OCI-LY7 (cell line): ENCODE results near the gene PPP1R36. TPM values are rescaled to one million over a fixed set of nuclear protein-coding genes. Genes with fewer than 3 reads are reported as not detected.

ENCODE experiments used
- BruUV-seq: library from RNA; stranded (reverse); fragments of 400-500 nt; replicated peaks from 2 replicates; lab custom pipeline; 2021; lab: Mats Ljungman, UMichigan
- CTCF ChIA-PET: fragments of 300-600 bp; sonication (Branson Sonifier 250); formaldehyde crosslinking; loops from one replicate; lab custom pipeline; 2022; ENCODE audit warnings: antibody characterized with exemption; ENCODE audit not compliant: unreplicated experiment; lab: Charles Lee
- POLR2A ChIA-PET: fragments of 300-600 bp; sonication (Branson Sonifier 250); formaldehyde crosslinking; loops from one replicate; lab custom pipeline; 2022; ENCODE audit warnings: antibody characterized with exemption; lab: Charles Lee
- DNase-seq: peaks from one replicate; pipeline ENCODE4 v3.0.0-alpha.2; 2015; ENCODE audit warnings: low spot score
- H2AFZ ChIP-seq: fragments of 200-600 bp; sonication (generic), shearing (Covaris generic); 2 replicates; pipeline ENCODE4 v1.6.1; 2014; ENCODE audit warnings: mild to moderate bottlenecking, antibody characterized with exemption, low read length, moderate library complexity
- H3K27ac ChIP-seq: fragments of 200-600 bp; sonication (generic); 2 replicates; pipeline ENCODE4 v1.5.1; 2014; ENCODE audit warnings: mixed run types, low read depth, mild to moderate bottlenecking, moderate library complexity, low read length, inconsistent platforms; ENCODE audit not compliant: poor library complexity, severe bottlenecking
- H3K36me3 ChIP-seq: fragments of 200-600 bp; sonication (generic); 2 replicates; pipeline ENCODE4 v1.6.1; 2014; ENCODE audit warnings: mild to moderate bottlenecking, antibody characterized with exemption, low read length, moderate library complexity, mixed read lengths; ENCODE audit not compliant: insufficient read depth
- H3K4me1 ChIP-seq: fragments of 200-600 bp; sonication (generic); 2 replicates; pipeline ENCODE4 v1.5.1; 2014; ENCODE audit warnings: mild to moderate bottlenecking, low read length; ENCODE audit not compliant: insufficient read depth, poor library complexity, severe bottlenecking
- H3K4me2 ChIP-seq: fragments of 200-600 bp; sonication (generic); 2 replicates; pipeline ENCODE4 v1.6.1; 2014; ENCODE audit warnings: mild to moderate bottlenecking, low read length
- H3K4me3 ChIP-seq: fragments of 200-600 bp; sonication (generic); 2 replicates; pipeline ENCODE4 v1.5.1; 2014; ENCODE audit warnings: mild to moderate bottlenecking, low read depth, low read length; ENCODE audit not compliant: poor library complexity, severe bottlenecking
- H3K79me2 ChIP-seq: fragments of 200-600 bp; sonication (generic); 2 replicates; pipeline ENCODE4 v1.6.1; 2016; ENCODE audit warnings: low read depth, mild to moderate bottlenecking, low read length, moderate library complexity, mixed read lengths; ENCODE audit not compliant: insufficient read depth
- H3K9me2 ChIP-seq: fragments of 200-600 bp; sonication (generic); 2 replicates; pipeline ENCODE4 v1.6.1; 2016; ENCODE audit warnings: mild to moderate bottlenecking, low read length, mixed read lengths; ENCODE audit not compliant: insufficient read depth
- H3K9me3 ChIP-seq: fragments of 200-600 bp; sonication (generic); 2 replicates; pipeline ENCODE4 v1.6.1; 2014; ENCODE audit warnings: mild to moderate bottlenecking, mixed run types, low read length, mixed read lengths
- H4K20me1 ChIP-seq: fragments of 200-600 bp; sonication (generic); 2 replicates; pipeline ENCODE4 v1.6.1; 2014; ENCODE audit warnings: mild to moderate bottlenecking, antibody characterized with exemption, low read length, moderate library complexity, mixed read lengths; ENCODE audit not compliant: insufficient read depth
- EZH2phosphoT487 ChIP-seq: fragments of 200-600 bp; sonication (generic); IDR thresholded peaks from 2 replicates; pipeline ENCODE4 v1.6.1; 2018; ENCODE audit warnings: low read depth, borderline replicate concordance, mild to moderate bottlenecking, mixed run types, antibody characterized with exemption, low read length, moderate library complexity, mixed read lengths
- intact Hi-C: fragments of 100-400 bp; cut with micrococcal nuclease; formaldehyde crosslinking; loops from one replicate; pipeline ENCODE4 v1.10.0; 2022; ENCODE audit not compliant: unreplicated experiment
- total RNA-seq, 2 experiments: library from RNA; depleted of rRNA in 1 of 2; stranded (reverse); fragments of >200 nt in 1 of 2; shearing (Covaris generic) in 1 of 2; gene quantifications; 2 replicates each; pipeline ENCODE4 v1.2.3, GENCODE V29; 2014 to 2022
- TF ChIP-seq, protein P1 (sequence below): fragments of 200-600 bp; sonication (generic); conservative IDR thresholded peaks from 2 replicates; pipeline ENCODE4 v1.5.1; 2014; ENCODE audit warnings: mild to moderate bottlenecking, antibody characterized with exemption, low read length, moderate library complexity, mixed read lengths

PPP1R36 gene
- total RNA-seq, 2 experiments from 2014 or later = not detected

DNA sequence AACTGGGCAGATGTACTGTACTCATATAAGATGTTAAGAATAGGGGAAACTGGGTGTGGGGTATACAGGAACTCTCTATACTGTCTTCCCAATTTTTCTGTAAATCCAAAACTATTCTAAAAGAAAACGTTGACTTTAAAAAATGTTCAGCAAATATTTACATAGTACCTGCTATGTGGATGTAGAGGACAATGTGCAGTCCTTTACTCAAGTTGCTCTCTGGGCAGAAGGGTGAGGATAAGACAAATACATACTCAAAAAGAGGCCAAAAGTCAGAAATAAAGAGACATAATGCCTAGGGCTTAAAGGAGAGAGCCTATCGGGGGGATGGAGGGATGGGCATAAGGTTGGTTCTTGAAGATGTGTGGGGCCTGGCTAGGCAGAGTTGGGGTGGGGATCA is 44.7 kb downstream of the PPP1R36 start:
- intact Hi-C loops = no loop called here
- Histone ChIP-seq H3K4me1 (no peaks in the 10 kb centered on the region), H3K9me3 (no peaks in the 10 kb centered on the region), H2AFZ (no peak overlapping the region), H3K79me2 (no peaks in the 10 kb centered on the region), H3K27ac (no peak overlapping the region), H3K4me2 (no peak overlapping the region), H3K9me2 (no peaks in the 10 kb centered on the region), H3K36me3 (no peaks in the 10 kb centered on the region), H3K4me3 (no peak overlapping the region), H4K20me1 (no peaks in the 10 kb centered on the region)
- POLR2A ChIA-PET = no interaction called here
- no TSS peak for BruUV-seq
- CTCF ChIA-PET = no interaction called here
- TF ChIP-seq EZH2phosphoT487 = no peak
- TF ChIP-seq, protein P1, sequence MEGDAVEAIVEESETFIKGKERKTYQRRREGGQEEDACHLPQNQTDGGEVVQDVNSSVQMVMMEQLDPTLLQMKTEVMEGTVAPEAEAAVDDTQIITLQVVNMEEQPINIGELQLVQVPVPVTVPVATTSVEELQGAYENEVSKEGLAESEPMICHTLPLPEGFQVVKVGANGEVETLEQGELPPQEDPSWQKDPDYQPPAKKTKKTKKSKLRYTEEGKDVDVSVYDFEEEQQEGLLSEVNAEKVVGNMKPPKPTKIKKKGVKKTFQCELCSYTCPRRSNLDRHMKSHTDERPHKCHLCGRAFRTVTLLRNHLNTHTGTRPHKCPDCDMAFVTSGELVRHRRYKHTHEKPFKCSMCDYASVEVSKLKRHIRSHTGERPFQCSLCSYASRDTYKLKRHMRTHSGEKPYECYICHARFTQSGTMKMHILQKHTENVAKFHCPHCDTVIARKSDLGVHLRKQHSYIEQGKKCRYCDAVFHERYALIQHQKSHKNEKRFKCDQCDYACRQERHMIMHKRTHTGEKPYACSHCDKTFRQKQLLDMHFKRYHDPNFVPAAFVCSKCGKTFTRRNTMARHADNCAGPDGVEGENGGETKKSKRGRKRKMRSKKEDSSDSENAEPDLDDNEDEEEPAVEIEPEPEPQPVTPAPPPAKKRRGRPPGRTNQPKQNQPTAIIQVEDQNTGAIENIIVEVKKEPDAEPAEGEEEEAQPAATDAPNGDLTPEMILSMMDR = no peak
- DNase-seq = no peak

DNA sequence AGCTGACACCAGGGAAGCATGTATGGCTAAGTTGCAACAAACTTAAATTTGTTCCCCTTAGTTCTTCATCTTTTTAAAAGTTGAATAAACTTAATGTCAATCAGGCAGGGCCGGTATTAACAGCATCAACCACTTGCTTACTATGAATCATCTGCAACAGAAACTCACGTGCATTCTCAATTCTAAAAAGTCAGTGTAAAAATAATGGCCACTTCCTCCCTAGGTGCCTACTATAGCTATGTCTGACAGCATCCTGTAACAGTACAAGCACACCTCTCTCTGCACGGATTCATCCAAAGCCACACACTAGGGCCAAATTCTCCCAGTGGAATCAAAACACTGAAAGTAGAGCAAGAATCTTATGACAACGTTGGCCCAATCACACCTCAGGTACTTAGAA is 48.6 kb downstream of the PPP1R36 start:
- BruUV-seq = no TSS peak
- Histone ChIP-seq H3K4me3 (no peak overlapping the region), H3K79me2 (no peaks in the 10 kb centered on the region), H3K36me3 (no peaks in the 10 kb centered on the region), H3K27ac (no peak overlapping the region), H3K9me3 (no peaks in the 10 kb centered on the region), H4K20me1 (no peaks in the 10 kb centered on the region), H3K4me2 (no peak overlapping the region), H3K9me2 (no peaks in the 10 kb centered on the region), H3K4me1 (no peaks in the 10 kb centered on the region), H2AFZ (no peak overlapping the region)
- TF ChIP-seq, protein P1 = no peak
- no peak for TF ChIP-seq EZH2phosphoT487
- intact Hi-C loops = no loop called here
- DNase-seq = no peak
- CTCF ChIA-PET = no interaction called here
- POLR2A ChIA-PET = no interaction called here

DNA sequence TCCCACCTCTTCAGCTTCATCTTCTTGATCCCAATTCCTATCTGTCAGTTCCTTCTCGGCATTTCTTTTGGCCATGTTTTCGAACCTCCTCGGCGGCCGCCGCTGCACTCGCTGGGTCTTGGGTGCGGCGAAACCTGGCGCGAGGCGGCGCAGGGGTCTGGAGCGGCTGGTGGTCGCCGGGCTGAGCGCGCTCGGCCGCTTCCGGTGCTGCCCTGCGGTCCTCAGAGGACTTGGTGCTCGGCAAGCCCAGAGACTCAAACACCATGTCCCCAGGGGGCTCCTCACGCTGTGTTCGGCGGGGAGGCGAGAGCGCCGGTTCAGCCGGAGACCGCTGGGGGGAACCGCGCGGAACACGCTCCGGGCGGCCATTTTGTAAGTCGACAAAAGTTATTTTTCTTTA is 51.8 kb downstream of the PPP1R36 start:
- TF ChIP-seq, protein P1 = no peak
- no peak for TF ChIP-seq EZH2phosphoT487
- ChIA-PET POLR2A (no interaction called here), CTCF (no interaction called here)
- no TSS peak for BruUV-seq
- Histone ChIP-seq H2AFZ (no peak overlapping the region), H3K9me3 (no peaks in the 10 kb centered on the region), H3K4me3 (no peak overlapping the region), H3K27ac (no peak overlapping the region), H3K36me3 (no peaks in the 10 kb centered on the region), H3K4me1 (no peaks in the 10 kb centered on the region), H3K79me2 (no peaks in the 10 kb centered on the region), H4K20me1 (no peaks in the 10 kb centered on the region), H3K4me2 (no peak overlapping the region), H3K9me2 (no peaks in the 10 kb centered on the region)
- DNase-seq = no peak
- intact Hi-C loops = no loop called here
